Activated CD8-positive, alpha-beta memory T cell treated with anti-CD3 and anti-CD28 coated beads, Interleukin-2, amount 50 U/mL, for 1 hour (primary cell): ENCODE measurements around the gene TMEM33.
A peak's percentile ranks its signal among the peaks of the same experiment; 100 is the strongest.
"Not testable (repeated sequence)": the region's sequence is repeated elsewhere in the genome, so short reads cannot be mapped to it uniquely, and the experiment has no call there.

Experiments used
- DNase-seq: peaks from one replicate; pipeline ENCODE4 v3.0.0-alpha.2; 2020; ENCODE audit errors: extremely low read depth

Gene TMEM33

GRCh38 chr4:41934901-41935651, at the start of gene TMEM33:
Gene TMEM33 (plus strand): TSS chr4:41935429. CDS start chr4:41935485, 56 bp downstream.
- peak; percentile 42 for DNase-seq

GRCh38 chr4:41885456-41885855, 49.8 kb upstream of the TMEM33 start:
- no peak for DNase-seq

- no peak for DNase-seq
Observed at GRCh38 chr4:41887277-41887676, 48.0 kb upstream of the TMEM33 start.

GRCh38 chr4:41887821-41888686, 47.2 kb upstream of the TMEM33 start:
- no peak for DNase-seq

- DNase-seq: no peak
Observed at GRCh38 chr4:41888687-41889074, 46.5 kb upstream of the TMEM33 start.

- DNase-seq: no peak
Observed at GRCh38 chr4:41889317-41889716, 45.9 kb upstream of the TMEM33 start.

- no peak for DNase-seq
Observed at GRCh38 chr4:41890085-41890484, 45.1 kb upstream of the TMEM33 start.

GRCh38 chr4:41896648-41897047, 38.6 kb upstream of the TMEM33 start:
- no peak for DNase-seq

GRCh38 chr4:41897698-41898097, 37.5 kb upstream of the TMEM33 start:
- no peak for DNase-seq

GRCh38 chr4:41909136-41909535, 26.1 kb upstream of the TMEM33 start:
- not testable (repeated sequence) for DNase-seq

GRCh38 chr4:41912546-41912945, 22.7 kb upstream of the TMEM33 start:
- DNase-seq: no peak

- DNase-seq: no peak
Observed at GRCh38 chr4:41913509-41913908, 21.7 kb upstream of the TMEM33 start.

GRCh38 chr4:41918278-41918677, 17.0 kb upstream of the TMEM33 start:
- no peak for DNase-seq

GRCh38 chr4:41920416-41920815, 14.8 kb upstream of the TMEM33 start:
- not testable (repeated sequence) for DNase-seq

GRCh38 chr4:41921476-41921875, 13.8 kb upstream of the TMEM33 start:
- DNase-seq: no peak

GRCh38 chr4:41927796-41928499, 7.3 kb upstream of the TMEM33 start:
- no peak for DNase-seq

- no peak for DNase-seq
Observed at GRCh38 chr4:41930139-41930831, 4.9 kb upstream of the TMEM33 start.

- no peak for DNase-seq
Observed at GRCh38 chr4:41932988-41933387, 2.2 kb upstream of the TMEM33 start.

- DNase-seq: no peak
Observed at GRCh38 chr4:41933997-41934503, 1.2 kb upstream of the TMEM33 start.

- DNase-seq: no peak
Observed at GRCh38 chr4:41934514-41934900, 722 bp upstream of the TMEM33 start.

- DNase-seq: no peak
Observed at GRCh38 chr4:41935652-41936021, 408 bp downstream of the TMEM33 start.
